GM19035 (cell line): ENCODE measurements around the gene SPDYE4.
"Not testable (repeated sequence)": the region's sequence is repeated elsewhere in the genome, so short reads cannot be mapped to it uniquely, and the experiment has no call there.

Experiments
- ATAC-seq: cut with Tn5 transposase; IDR thresholded peaks from one replicate; pipeline ENCODE4 v1.9.1; 2021; ENCODE audit not compliant: unreplicated experiment

The SPDYE4 gene, protein sequence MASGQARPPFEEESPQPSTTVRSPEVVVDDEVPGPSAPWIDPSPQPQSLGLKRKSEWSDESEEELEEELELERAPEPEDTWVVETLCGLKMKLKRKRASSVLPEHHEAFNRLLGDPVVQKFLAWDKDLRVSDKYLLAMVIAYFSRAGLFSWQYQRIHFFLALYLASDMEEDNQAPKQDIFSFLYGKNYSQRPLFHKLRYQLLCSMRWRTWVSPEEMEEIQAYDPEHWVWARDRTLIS

DNA sequence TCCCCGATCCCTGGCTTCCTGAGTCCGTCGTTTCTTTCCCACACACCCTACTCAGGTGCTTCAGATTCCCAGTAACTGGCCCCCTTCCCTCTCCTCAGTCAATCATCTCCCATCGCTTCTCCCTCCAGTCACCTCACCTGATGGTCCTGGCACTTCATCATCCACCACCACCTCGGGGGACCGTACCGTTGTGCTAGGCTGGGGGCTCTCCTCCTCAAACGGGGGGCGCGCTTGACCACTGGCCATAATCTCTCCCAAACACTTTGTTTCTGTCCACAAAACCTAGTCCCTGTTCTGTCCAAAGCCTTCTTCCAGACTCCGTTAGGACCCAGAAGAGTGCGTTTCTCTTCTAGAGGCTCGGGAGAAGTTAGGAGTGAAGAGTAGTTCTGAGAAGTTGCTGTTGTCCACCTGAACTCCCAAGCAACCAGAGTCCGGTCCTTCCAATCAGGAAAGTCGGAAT is at the start of gene SPDYE4:
TSS of gene SPDYE4 (minus strand) at position 410 of the 460 bp plus-strand sequence. CDS start at position 246, 164 bp downstream.
- ATAC-seq = no peak

DNA sequence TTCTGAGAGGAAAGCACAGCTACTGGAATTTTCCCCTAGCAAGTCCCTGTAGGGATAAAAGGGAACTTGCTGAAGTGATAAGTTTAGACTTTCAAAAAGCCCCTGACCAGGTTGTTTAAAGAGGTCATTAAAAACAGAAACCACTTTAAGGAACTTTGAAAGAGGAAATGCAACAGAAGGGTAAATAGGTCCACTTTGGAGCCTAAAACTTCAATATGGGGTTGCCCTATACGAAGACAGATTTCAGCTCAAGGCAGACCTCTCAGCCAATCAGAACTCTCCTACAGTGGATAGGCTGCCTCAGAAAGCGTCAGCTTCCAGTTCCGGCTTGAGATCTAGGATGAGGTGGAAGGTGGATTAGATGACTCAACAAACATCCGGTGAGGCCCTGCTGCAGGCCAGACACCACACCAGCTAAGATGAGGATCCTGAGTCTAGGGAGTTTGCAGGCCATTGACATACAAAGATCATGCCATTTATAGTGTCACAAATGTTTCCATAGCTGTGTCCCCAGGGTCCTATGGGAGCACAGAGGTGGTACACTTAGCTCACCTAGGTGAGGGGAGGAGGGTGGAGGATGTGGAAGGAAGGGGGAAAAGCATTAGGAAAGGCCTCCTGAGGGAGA is 48.7 kb upstream of the SPDYE4 start:
- ATAC-seq = peak; percentile 82

DNA sequence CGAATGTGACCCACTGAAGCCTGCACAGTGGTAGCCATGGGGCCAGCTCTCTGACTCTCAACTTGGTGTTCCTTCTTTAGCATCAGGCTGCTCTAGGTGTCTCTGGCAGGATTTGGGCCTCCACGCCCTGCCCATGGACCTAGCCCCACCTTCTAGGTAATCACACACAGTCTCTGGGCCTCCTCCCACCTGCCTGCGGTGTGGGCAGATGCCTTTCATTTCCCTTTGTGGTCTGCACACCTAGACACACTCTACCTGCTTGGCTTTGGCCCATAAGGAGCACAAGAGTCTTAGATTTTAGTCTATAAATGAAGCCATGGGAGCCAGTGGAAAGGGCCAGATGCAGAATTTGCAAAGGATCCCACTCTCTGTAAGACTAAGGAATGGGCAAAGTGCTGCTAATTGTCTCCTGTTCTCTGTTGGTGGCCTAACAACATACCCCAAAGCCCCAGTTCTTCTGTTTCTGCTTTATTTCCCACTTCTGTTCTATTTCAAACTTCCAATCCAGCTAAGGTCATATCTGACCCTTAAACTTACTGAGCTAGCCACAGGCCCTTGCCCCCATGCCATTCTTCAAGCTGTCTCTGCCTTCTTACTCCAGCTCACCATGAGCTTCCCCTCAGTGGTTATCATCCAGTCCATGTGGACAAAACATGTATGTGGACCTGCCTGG is 48.0 kb upstream of the SPDYE4 start:
- no peak for ATAC-seq

DNA sequence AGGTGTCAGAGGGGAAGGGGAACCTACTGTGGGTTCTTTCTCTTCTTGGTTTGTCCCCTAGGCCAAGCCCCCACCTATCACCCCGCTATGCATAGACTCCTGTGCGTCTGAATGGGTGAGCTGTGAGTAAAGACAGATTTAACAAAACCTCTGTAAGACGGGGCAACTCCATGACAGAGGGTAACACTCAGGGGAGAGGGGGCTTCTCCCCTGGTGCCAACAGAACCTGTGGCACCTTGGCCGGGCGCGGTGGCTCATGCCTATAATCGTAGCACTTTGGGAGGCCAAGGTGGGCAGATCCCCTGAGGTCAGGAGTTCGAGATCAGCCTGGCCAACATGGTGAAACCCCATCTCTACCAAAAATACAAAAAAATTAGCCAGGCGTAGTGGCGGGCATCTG is 47.0 kb upstream of the SPDYE4 start:
- not testable (repeated sequence) for ATAC-seq

DNA sequence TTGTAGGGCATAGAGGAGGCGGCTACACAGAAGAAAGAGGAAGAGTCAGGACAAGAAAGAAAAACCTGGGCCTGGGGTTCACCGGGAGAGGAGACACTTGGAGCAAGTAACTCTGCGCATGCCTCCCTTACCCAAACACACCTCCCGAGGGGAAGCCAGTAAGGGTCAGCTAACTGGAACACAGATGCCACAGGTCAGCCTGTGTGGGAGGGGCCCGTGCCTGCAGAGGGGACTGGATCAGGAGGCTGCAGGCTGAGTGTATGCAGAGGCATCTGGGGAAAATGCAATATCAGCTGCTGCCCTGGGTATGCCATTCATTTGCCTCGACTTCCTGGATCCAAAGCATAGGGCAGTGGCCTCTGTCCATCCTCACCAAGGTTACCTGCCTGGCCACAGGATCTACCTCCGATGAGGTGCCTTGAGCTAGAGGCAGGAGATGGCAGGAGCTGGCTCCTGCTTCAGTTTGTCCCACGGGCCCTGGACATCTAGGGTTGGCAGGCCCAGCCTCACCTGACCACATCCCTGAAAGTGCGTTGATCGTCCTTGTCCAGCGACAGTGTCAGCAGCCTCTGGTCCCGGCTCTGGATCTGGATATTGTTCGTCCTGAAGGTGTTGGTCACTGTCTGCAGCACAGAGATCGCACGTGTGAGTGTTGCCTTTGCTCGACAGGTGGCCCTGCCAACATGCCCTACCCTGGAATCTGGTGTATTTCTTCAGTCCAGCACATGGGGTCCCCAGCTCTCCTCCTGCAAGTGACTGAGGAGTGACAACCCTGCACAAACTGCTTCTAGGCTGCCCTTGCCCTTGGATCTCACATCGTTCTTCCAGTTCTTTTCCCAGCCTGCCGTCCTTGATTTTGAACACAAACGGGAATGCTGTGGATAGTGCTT is 45.4 kb upstream of the SPDYE4 start:
- ATAC-seq = no peak

DNA sequence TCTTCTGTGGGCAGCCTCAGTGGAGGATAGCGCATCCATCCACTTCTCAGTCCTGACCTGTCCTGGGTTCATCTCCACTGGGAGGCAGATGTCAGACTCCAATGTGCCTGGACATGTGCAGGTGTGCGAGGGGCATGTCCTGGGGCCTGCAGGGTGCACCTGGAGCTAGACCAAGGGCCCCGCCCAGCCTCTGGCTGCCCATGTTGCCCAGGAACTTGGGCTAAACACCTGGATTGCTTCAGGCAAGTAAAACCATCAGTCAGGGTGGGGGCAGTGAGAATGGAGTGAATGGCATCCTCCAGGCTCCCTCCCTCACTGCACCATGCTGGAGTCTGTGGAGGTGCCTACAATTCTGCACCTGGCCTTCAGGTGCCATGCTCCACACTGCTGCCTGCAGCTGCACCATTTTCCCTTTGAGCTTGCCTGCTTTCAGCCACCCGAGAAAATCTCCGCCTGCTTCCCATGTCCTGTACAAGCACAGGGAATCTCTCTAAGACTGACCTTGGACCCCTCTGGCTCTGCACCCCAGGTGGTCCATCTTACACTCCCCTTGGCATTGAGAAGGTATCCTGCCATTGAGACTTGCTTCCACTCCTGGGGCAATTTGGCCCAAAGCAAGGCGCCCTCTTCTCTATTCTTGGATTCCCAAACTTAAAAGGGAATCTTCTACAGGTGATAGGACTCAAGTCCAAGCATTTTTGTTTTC is 42.9 kb upstream of the SPDYE4 start:
- no peak for ATAC-seq

DNA sequence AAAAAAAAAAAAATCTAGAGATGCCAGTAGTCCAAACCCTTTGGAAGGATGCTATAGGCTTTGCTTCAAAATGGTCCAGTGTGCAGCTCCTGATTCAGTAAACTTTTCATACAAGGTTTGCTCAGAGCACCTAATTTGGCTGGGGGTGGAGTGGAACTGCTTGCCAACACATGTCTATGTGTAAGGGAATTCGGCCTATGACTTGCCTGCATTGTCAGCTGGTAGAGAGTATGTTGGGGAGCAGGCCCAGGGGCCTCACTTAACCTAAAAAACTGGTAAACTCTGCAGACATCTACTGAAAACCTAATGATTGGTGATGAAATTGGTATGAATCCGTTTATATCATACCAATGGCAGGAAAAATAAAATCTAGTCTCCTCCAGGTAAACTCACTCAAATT is 42.3 kb upstream of the SPDYE4 start:
- ATAC-seq = no peak

DNA sequence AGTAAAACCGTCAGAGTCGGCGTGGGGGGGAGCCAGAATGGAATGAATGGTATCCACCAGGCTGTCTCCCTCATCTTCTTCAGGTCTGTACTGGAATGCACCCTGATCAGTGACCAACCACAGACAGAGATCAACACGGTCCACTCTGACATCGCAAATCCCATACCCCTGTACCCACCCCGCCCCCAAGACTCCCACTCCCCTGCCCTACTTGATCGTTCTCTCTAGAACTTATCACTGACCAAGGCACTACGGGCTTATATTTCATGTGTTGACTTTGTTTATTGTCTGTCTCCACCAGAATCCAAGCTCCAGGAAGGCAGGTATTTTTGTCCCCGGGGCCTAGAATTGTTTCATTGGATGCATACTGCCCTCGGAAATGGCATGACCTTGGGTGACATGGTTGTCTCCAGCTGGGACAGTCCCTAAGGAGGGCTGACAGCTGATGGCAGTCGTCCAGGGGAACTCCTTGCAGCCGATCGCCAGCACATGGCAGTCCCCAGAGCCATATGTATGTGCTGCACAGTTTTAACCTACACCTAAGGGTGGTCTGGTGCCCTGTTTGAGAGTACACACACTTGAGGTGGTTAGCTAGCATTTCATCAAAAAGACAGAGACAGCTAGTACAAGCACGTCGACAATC is 41.3 kb upstream of the SPDYE4 start:
- no peak for ATAC-seq

DNA sequence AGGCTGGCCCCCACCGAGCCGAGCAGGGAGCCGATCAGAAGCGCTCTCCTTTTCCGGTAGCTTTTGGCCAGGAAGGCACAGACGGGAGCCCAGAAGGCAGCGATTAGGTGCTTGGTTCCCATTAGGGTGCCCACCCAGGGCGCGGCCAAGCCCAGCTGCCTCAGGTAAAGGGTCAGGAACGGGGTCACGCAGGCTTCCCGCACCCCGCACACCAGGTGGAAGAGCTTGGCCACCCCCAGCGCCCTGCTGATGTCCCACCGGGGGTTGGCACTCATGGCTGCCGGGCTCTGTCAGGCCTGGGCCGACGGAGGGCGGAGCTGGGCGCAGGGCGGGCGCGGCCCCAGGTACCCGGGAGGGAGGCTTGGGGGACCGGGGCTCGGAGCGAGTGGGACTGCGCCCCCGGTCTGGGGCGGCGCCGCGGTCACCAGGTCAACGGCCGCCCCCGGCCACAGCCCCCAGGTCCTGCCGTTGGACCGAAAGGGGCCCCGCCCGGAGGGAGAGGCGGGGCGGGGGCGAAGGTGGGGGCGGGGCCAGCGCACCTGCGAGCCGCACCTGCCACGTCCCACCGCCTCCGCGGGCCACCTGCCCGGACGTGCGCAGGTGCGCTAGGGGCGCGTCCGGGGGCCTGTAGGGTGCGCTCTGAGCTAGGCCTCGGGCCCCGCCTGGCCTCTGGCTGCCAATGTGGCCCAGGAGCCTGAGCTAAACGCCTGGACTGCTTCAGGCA is 40.7 kb upstream of the SPDYE4 start, which contains the start of gene MFSD6L:
TSS of gene MFSD6L (minus strand) at position 520 of the 724 bp plus-strand sequence. CDS start at position 275, 245 bp downstream.
- ATAC-seq = no peak

DNA sequence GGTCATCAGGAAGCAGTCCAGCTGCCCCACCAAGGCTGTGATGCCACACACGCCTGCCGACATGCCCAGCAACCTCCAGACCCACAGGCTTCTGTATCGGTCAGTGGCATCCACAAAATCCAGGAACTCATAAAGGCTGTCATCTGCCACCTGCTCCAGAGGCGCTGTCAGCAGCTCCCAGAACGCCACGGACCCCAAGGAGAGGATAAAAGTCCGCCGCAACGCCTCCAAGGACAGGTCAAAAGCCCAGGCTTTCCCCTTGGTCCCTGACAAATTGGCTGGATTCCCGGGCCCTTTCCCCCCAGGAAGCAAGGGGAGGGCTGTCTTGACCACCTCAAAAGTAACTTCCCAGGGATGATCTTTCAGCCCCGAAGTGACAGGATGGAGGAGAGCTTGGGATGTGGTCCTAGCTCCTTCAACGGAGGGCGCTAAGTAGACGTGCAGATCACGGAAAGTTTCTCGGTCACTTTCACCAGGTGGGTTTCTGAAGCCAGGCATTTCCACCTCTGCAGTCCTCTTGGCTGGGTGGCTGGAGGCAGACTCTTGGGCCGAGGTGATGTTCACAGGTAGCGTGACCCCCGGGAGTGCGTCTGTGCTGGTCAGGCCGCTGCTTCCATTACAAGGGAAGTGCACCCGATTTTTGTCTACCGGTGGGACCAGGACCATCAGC is 40.0 kb upstream of the SPDYE4 start:
- ATAC-seq = no peak

DNA sequence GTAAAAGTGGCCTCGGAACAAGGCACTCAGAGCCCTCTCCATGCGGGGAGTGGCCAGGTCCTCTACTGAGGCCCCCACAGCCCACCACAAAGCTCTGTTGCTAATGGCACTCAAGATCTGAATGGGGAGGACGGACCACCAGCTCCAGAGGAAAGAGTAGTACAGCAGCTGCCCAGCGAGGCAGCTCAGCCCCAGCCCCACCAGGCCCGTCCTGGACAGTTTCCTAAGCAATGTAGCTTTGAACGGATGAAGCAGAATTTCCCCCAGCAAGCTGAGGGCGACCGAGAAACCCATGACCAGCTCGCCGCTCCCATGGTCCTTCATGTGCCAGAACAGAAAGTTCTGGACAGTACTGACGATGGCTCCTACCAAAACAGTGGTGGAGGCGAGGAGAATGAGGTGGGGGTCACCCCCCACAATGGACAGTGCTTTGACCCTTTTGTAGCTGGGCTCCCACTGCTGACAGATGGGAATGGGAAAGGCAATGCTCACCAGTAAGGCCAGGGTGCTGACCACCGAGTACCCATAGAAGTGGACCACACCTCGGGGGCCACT is 39.4 kb upstream of the SPDYE4 start:
- ATAC-seq = no peak

DNA sequence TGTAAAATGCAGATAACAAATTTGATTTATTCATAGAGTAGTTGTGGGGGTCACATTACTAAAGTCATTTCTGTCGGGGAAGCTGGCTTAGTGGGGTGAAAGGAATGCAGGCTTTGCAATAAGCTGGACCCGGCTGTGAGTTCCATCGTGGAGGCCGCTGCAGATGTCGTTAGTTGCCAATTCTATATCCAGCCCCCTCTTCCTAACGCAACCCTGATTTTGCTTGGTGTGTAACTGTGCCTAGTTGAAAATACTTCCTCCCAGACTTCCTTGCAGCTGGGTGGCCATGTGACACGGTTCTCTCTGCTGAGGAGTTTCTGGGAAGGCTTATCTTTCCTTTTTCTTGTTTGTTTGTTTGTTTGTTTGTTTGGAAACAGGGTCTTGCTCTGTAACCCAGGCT is 36.3 kb upstream of the SPDYE4 start:
- no peak for ATAC-seq

DNA sequence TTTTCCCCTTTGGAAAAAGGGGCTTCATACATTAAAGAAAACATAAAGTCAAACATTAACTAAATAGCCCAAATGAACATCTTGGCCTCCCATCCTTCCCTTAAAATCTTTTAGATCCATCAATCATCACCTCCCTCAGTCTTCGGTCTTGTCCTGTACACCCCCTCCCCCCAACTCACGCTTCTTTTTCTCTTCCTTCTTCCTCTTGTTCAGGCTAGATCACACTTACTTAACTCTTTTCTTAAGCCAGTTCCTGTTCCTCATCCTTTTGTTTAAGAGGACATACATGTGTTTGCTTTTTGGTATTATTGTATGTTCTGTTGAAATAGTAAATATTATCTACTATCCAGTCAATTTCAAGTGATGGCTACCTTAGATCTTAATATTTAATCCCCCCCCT is 35.3 kb upstream of the SPDYE4 start:
- ATAC-seq = no peak

DNA sequence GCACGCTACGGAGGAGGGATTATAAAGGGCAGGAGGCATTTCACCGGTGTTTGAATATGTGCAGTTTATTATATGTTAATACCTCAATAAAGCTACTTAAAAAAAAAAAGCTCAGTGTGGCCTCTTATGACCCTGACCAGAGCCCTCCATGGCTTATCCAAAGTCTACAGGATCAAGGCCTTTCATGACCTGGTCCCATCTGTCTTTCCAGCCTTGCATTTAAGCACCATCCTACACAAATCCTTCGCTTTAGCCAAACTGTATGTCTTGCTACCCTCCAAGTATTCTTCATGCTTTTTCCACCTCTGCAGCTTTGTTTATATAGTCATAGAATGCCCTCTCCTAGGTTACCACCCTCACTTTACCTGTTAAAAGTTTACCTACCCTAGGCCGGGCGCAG is 34.3 kb upstream of the SPDYE4 start:
- no peak for ATAC-seq

DNA sequence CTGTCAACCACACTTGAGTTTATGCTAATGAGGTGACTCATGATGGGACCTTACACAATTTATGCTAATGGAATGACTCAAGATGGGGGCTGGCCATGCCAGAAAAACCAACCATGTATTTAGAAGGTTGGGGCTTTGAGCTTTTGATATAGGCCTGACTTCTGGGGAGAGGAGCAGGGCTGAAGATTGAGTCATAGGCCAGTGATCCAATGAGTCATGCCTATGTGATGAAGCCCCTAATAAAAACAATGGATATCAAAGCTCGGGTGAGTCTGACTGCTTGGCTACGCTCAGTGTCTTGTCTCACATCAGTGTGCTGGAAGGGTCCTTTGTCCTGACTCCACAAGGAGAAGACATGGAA is 33.5 kb upstream of the SPDYE4 start:
- ATAC-seq = no peak

DNA sequence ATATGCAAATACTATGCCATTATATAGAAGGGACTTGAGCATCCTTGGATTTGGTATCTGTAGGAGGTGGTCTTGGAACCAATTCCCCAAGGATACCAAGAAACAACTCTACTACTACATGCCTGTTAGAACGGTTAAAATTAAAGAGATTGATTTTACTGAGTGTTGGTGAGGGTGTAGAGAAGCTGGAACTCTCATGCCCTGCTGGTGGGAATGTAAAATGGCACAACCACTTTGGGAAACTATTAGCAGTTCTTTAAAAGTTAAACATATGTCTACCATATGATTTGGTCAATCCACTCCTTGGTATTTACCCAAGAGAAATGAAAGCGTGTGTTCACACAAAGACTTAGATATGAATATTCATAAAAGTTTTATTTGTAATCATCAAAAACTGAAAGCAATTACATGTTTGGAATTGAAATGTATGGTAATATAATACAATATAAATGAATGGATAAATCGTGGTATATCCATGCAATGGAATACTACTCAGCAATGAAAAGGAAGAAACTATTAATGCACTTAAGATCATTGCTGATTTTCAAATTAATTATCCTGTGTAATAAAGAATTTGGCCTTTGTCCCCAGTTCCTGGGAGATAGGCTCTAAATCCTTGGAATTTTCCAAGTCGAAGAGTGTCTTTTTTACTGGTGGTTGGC is 33.0 kb upstream of the SPDYE4 start:
- no peak for ATAC-seq

DNA sequence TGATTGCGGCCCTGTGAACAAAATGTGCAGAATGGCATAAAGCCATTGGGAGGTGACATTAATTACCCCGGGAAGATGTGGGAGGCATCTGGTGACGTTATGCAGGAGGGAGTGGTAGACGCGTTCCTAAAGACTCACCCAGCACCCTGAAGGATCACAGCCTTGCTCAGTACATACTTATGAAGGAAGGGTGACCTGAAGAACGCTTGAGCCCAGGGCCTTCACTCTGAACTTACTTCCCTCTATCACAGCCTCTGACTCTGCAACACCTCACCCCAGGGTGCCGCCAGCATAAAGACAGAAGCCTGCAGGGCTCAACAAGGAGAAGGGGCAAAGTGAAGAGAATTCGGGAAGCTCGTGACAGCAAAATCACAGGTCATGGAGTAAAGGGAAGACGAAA is 31.4 kb upstream of the SPDYE4 start:
- ATAC-seq = no peak

DNA sequence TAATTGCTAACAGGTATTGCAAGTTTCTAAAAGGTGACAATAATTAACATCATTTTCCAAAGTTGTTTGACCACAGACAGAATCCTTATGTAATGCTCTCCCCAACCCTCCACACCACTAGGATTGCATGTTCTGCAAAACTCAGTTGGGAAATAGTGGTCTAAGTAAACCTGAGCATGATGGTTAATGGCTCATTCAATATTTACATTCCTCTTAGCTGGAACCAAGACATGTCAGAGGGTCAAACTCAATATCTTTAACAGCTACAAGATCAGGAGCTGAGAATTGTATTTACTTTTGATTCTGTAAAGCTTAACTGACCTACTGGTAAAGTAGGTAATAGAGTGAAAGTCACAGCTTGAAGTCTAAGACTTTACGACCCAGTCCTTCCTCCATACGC is 30.7 kb upstream of the SPDYE4 start:
- ATAC-seq = no peak
